ENCODE measurements around the gene WIF1.

The WIF1 gene

GRCh38 chr12:65122703-65123102, 1.6 kb upstream of the WIF1 start:
- TF ChIP-seq ZFP3 (CRISPR knock-in tag; IDR thresholded peaks at IDR 0.05) (no peak), BACH2 (CRISPR knock-in tag; IDR thresholded peaks at IDR 0.05; ENCODE audit: borderline replicate concordance) (no peak), ZNF70 (CRISPR knock-in tag; IDR thresholded peaks at IDR 0.05) (no peak), ARNTL (CRISPR knock-in tag; IDR thresholded peaks at IDR 0.05; ENCODE audit: borderline replicate concordance, low read depth) (no peak), PATZ1 (CRISPR knock-in tag; IDR thresholded peaks at IDR 0.05; ENCODE audit: borderline replicate concordance) (no peak), ISL1 (CRISPR knock-in tag; IDR thresholded peaks at IDR 0.05) (no peak), TCF4 (CRISPR knock-in tag; IDR thresholded peaks at IDR 0.05; ENCODE audit: borderline replicate concordance) (no peak)
- ATAC-seq = no peak

DNA sequence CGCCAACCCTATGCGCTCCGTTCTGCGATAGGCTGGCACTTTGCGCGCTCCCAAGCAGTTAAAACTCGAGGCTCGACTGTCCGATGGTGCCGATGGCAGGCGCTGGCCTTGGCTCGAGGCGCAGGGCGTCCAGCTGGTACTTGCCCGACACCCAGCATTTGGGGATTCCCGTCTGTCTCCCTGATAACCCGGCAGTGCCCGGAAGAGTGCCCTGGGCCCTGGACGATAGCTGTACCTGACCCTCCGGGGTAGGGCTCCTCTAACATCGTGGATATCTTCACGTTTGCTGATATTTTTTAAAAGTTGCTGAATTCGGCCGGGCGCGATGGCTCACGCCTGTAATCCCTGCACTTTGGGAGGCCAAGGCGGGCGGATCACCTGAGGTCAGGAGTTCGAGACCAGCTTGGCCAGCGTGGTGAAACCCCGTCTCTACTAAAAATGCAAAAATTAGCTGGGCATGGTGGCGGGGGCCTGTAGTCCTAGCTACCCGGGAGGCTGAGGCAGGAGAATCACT, 908 bp upstream of the WIF1 start:
- no peak for ATAC-seq
- no peak for TF ChIP-seq ZNF8 (CRISPR knock-in tag; IDR thresholded peaks at IDR 0.05)
- TF ChIP-seq, protein P1, sequence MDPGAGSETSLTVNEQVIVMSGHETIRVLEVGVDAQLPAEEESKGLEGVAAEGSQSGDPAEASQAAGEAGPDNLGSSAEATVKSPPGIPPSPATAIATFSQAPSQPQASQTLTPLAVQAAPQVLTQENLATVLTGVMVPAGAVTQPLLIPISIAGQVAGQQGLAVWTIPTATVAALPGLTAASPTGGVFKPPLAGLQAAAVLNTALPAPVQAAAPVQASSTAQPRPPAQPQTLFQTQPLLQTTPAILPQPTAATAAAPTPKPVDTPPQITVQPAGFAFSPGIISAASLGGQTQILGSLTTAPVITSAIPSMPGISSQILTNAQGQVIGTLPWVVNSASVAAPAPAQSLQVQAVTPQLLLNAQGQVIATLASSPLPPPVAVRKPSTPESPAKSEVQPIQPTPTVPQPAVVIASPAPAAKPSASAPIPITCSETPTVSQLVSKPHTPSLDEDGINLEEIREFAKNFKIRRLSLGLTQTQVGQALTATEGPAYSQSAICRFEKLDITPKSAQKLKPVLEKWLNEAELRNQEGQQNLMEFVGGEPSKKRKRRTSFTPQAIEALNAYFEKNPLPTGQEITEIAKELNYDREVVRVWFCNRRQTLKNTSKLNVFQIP (CRISPR knock-in tag; IDR thresholded peaks at IDR 0.05; ENCODE audit: borderline replicate concordance, low read depth) = no peak
- no peak for TF ChIP-seq ARNTL (CRISPR knock-in tag; IDR thresholded peaks at IDR 0.05; ENCODE audit: borderline replicate concordance, low read depth)
- no peak for TF ChIP-seq ZNF70 (CRISPR knock-in tag; IDR thresholded peaks at IDR 0.05)
- no peak for TF ChIP-seq OSR1 (CRISPR knock-in tag; IDR thresholded peaks at IDR 0.05)
- no peak for TF ChIP-seq TCF4 (CRISPR knock-in tag; IDR thresholded peaks at IDR 0.05; ENCODE audit: borderline replicate concordance)
- TF ChIP-seq BACH2 (CRISPR knock-in tag; IDR thresholded peaks at IDR 0.05; ENCODE audit: borderline replicate concordance) = no peak
- TF ChIP-seq SNAI2 (CRISPR knock-in tag; IDR thresholded peaks at IDR 0.05) = no peak
- no peak for TF ChIP-seq ZC3H10 (CRISPR knock-in tag; IDR thresholded peaks at IDR 0.05)
- no peak for TF ChIP-seq GLIS3 (CRISPR knock-in tag; IDR thresholded peaks at IDR 0.05)
- no peak for TF ChIP-seq ISL1 (CRISPR knock-in tag; IDR thresholded peaks at IDR 0.05)
- no peak for TF ChIP-seq ZFP30 (CRISPR knock-in tag; IDR thresholded peaks at IDR 0.05)
- no peak for TF ChIP-seq TOX (CRISPR knock-in tag; IDR thresholded peaks at IDR 0.05; ENCODE audit: borderline replicate concordance)
- no peak for TF ChIP-seq ESRRG (CRISPR knock-in tag; IDR thresholded peaks at IDR 0.05)
- TF ChIP-seq RARB (CRISPR knock-in tag; IDR thresholded peaks at IDR 0.05) = no peak
- TF ChIP-seq, protein P2, sequence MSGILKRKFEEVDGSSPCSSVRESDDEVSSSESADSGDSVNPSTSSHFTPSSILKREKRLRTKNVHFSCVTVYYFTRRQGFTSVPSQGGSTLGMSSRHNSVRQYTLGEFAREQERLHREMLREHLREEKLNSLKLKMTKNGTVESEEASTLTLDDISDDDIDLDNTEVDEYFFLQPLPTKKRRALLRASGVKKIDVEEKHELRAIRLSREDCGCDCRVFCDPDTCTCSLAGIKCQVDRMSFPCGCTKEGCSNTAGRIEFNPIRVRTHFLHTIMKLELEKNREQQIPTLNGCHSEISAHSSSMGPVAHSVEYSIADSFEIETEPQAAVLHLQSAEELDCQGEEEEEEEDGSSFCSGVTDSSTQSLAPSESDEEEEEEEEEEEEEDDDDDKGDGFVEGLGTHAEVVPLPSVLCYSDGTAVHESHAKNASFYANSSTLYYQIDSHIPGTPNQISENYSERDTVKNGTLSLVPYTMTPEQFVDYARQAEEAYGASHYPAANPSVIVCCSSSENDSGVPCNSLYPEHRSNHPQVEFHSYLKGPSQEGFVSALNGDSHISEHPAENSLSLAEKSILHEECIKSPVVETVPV (CRISPR knock-in tag; IDR thresholded peaks at IDR 0.05) = no peak
- TF ChIP-seq, protein P3, sequence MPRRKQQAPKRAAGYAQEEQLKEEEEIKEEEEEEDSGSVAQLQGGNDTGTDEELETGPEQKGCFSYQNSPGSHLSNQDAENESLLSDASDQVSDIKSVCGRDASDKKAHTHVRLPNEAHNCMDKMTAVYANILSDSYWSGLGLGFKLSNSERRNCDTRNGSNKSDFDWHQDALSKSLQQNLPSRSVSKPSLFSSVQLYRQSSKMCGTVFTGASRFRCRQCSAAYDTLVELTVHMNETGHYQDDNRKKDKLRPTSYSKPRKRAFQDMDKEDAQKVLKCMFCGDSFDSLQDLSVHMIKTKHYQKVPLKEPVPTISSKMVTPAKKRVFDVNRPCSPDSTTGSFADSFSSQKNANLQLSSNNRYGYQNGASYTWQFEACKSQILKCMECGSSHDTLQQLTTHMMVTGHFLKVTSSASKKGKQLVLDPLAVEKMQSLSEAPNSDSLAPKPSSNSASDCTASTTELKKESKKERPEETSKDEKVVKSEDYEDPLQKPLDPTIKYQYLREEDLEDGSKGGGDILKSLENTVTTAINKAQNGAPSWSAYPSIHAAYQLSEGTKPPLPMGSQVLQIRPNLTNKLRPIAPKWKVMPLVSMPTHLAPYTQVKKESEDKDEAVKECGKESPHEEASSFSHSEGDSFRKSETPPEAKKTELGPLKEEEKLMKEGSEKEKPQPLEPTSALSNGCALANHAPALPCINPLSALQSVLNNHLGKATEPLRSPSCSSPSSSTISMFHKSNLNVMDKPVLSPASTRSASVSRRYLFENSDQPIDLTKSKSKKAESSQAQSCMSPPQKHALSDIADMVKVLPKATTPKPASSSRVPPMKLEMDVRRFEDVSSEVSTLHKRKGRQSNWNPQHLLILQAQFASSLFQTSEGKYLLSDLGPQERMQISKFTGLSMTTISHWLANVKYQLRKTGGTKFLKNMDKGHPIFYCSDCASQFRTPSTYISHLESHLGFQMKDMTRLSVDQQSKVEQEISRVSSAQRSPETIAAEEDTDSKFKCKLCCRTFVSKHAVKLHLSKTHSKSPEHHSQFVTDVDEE (CRISPR knock-in tag; IDR thresholded peaks at IDR 0.05) = no peak
- no peak for TF ChIP-seq ZFP3 (CRISPR knock-in tag; IDR thresholded peaks at IDR 0.05)
- TF ChIP-seq PPARA (CRISPR knock-in tag; IDR thresholded peaks at IDR 0.05; ENCODE audit: borderline replicate concordance) = no peak

- ATAC-seq = no peak
- TF ChIP-seq OSR1 (CRISPR knock-in tag; IDR thresholded peaks at IDR 0.05) = no peak
- no peak for TF ChIP-seq ESRRG (CRISPR knock-in tag; IDR thresholded peaks at IDR 0.05)
- no peak for TF ChIP-seq ZC3H10 (CRISPR knock-in tag; IDR thresholded peaks at IDR 0.05)
- no peak for TF ChIP-seq TOX (CRISPR knock-in tag; IDR thresholded peaks at IDR 0.05; ENCODE audit: borderline replicate concordance)
- TF ChIP-seq PPARA (CRISPR knock-in tag; IDR thresholded peaks at IDR 0.05; ENCODE audit: borderline replicate concordance) = no peak
- no peak for TF ChIP-seq CREB5 (CRISPR knock-in tag; IDR thresholded peaks at IDR 0.05; ENCODE audit: low read depth)
- TF ChIP-seq ZNF8 (CRISPR knock-in tag; IDR thresholded peaks at IDR 0.05) = no peak
- TF ChIP-seq ARNTL (CRISPR knock-in tag; IDR thresholded peaks at IDR 0.05; ENCODE audit: borderline replicate concordance, low read depth) = no peak
- TF ChIP-seq, protein P2 (CRISPR knock-in tag; IDR thresholded peaks at IDR 0.05) = no peak
- no peak for TF ChIP-seq GLIS3 (CRISPR knock-in tag; IDR thresholded peaks at IDR 0.05)
- no peak for TF ChIP-seq ZNF70 (CRISPR knock-in tag; IDR thresholded peaks at IDR 0.05)
- TF ChIP-seq, protein P1 (CRISPR knock-in tag; IDR thresholded peaks at IDR 0.05; ENCODE audit: borderline replicate concordance, low read depth) = no peak
- no peak for TF ChIP-seq ZFP30 (CRISPR knock-in tag; IDR thresholded peaks at IDR 0.05)
- TF ChIP-seq SNAI2 (CRISPR knock-in tag; IDR thresholded peaks at IDR 0.05) = no peak
- no peak for TF ChIP-seq TCF4 (CRISPR knock-in tag; IDR thresholded peaks at IDR 0.05; ENCODE audit: borderline replicate concordance)
- no peak for TF ChIP-seq BACH2 (CRISPR knock-in tag; IDR thresholded peaks at IDR 0.05; ENCODE audit: borderline replicate concordance)
- no peak for TF ChIP-seq RARB (CRISPR knock-in tag; IDR thresholded peaks at IDR 0.05)
- TF ChIP-seq ISL1 (CRISPR knock-in tag; IDR thresholded peaks at IDR 0.05) = no peak
- no peak for TF ChIP-seq ZNF565 (CRISPR knock-in tag; conservative IDR thresholded peaks at IDR 0.05; ENCODE audit: low read depth)
Observed at GRCh38 chr12:65119063-65119462, 2.0 kb downstream of the WIF1 start.

All from SK-N-SH treated with all-trans-retinoic acid at 6 μM for 48 hours (cell line).